Astrocyte of the spinal cord (primary cell): ENCODE measurements around the gene COQ8A.

ENCODE experiments used
- DNase-seq: peaks from one replicate; pipeline ENCODE4 v3.0.0; 2011; ENCODE audit warnings: low read depth, low spot score
- H3K4me3 ChIP-seq: 2 replicates; pipeline ENCODE4 v1.5.1; 2011; ENCODE audit warnings: low read depth, mild to moderate bottlenecking, low read length, moderate library complexity
- CTCF ChIP-seq: IDR thresholded peaks from 2 replicates; pipeline ENCODE4 v1.5.1; 2012; ENCODE audit warnings: low read depth, mild to moderate bottlenecking, low read length, inconsistent platforms
- in situ Hi-C: cut with HindIII; loops from 2 replicates; pipeline ENCODE4 v1.10.0; 2017; ENCODE audit warnings: low sequenced_read_pairs

The COQ8A gene

GRCh38 chr1:226945106-226945857, 5.2 kb downstream of the COQ8A start:
- in situ Hi-C loops = no loop called here
- H3K4me3 ChIP-seq = no peak overlapping the region
- TF ChIP-seq CTCF = no peak
- DNase-seq = no peak

GRCh38 chr1:226945858-226946245, 5.8 kb downstream of the COQ8A start:
- DNase-seq = no peak
- TF ChIP-seq CTCF = no peak
- H3K4me3 ChIP-seq = no peak overlapping the region
- in situ Hi-C loops = no loop called here

- in situ Hi-C loops = no loop called here
- no peak overlapping the region for H3K4me3 ChIP-seq
- no peak for TF ChIP-seq CTCF
- DNase-seq = no peak
Observed at GRCh38 chr1:226946285-226946684, 6.2 kb downstream of the COQ8A start.

- in situ Hi-C loops = no loop called here
- DNase-seq = no peak
- TF ChIP-seq CTCF = no peak
- no peak overlapping the region for H3K4me3 ChIP-seq
Observed at GRCh38 chr1:226946841-226947240, 6.7 kb downstream of the COQ8A start.

- in situ Hi-C loops = no loop called here
- DNase-seq = no peak
- no peak overlapping the region for H3K4me3 ChIP-seq
- TF ChIP-seq CTCF = no peak
Observed at GRCh38 chr1:226948051-226948450, 8.0 kb downstream of the COQ8A start.

GRCh38 chr1:226948480-226948879, 8.4 kb downstream of the COQ8A start:
- no peak for DNase-seq
- in situ Hi-C loops = no loop called here
- no peak overlapping the region for H3K4me3 ChIP-seq
- no peak for TF ChIP-seq CTCF
